Raji (cell line): ENCODE data around the gene NCAM1.

ENCODE experiments used
- POLR2A ChIP-seq: IDR thresholded peaks from 2 replicates; pipeline ENCODE4 v1.6.1; 2011; ENCODE audit warnings: low read depth, low read length, control low read depth; ENCODE audit not compliant: insufficient read depth

NCAM1 gene

DNA sequence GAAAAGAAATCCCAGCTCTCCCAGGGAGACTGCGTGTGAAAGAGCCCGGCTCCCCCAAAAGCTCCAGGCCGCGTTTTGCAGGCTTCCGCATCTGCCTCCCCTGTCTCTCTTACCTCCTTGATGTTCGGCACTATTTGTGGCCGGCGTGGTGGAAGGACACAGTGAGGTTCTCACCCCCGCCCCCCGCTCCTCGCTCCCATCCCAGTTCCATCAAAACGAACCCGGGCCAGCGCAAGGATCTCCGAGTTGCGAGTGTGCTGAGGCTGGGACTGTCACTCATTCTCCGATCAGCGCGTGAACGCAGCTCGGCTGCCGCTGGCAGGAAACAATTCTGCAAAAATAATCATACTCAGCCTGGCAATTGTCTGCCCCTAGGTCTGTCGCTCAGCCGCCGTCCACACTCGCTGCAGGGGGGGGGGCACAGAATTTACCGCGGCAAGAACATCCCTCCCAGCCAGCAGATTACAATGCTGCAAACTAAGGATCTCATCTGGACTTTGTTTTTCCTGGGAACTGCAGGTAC lies at the start of gene NCAM1:
NCAM1 (plus strand) TSS at position 275 of the 523 bp plus-strand sequence.
- no peak for TF ChIP-seq POLR2A

DNA sequence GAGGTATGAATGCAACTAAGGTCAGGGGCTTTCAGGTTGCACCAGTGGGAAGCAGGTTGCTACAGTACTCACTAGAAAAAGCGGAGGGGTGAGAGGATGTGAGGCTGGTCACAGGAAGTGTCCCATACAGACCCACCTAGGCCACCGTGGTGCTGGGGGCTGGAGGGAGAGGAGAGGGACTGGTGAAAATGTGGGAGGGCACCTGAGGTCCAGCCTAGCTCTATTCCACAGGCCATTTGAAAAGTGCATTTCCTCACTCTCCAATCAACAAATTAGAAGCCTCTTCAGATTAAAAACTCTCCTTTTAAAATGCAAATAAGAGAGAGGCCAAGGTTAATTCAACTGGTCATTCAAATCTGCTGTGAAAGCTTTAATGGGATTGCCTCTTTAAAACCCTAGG lies 38.6 kb upstream of the NCAM1 start:
- no peak for TF ChIP-seq POLR2A

DNA sequence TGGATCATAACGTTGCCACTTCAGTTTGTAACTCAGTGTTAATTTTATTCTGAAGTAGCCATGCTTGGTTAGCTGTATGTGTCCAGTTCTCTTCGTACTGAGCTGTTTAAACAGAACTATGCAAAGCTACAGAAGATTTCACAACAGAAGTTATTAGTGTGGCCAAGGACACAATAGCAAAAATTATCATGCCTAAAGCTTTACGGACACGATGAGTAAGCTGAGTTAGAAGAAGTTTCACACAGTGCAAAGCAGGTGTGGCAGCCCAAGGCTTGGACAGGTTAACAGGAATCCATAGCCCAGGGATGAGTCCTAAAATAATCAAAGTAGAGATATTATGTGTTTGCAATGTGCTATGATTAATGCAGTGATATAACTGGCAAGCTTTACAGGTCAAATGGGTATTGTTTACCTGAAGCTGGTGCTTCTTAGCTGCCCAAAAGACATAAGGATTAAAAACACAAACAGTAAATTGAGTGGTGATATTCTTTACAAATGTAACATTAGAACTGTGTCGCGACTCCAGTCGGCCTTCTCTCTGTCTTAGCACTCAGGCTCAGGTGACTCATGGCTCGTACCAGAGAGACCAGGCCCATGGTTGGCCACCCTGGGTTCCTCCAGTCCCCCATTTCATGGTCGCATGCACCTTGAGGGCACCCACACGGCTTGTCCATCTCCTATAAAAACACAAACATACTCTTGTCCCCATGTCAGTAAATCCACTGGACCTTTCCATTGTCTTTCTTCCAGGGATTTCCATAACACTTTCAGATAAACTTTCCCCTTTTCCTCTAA lies 35.5 kb upstream of the NCAM1 start:
- TF ChIP-seq POLR2A, result no peak

DNA sequence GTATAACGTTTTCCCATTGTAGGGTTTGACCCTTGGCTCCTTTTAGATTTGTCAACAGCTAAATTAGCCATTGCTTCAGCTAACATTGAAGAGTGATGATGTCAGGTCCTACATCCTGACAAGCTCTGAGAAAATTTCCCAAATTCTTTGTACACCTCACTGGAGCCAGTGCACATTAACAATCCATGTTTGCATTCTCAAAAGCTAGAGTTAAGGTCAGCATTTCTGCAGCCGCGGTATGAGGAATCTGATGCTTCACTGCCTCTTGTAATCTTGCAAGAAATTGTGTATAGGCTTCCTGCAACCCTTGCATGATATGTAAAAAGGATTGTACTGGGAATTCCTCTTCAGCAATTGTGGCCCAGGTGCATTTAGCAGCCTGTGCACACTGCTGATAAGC lies 33.1 kb upstream of the NCAM1 start:
- TF ChIP-seq POLR2A, result no peak

DNA sequence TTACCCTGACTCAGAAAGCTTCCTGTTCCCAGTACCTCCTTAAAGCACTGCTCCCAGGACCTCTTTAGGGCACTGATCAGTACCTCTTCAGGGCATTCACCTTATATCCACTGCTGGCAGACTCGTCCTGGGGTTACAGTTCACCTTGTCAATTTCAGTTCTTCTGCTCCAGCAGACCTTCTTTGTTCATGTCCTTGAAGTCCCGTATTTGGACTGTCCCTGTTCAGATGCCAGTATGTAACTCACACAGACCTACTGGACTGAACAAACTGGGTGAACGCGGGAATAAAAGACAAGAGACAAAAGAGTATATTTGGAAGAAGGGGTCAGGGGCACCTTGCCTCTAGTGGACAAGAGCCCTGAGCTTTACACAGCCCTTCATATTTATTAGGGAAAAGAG lies 31.8 kb upstream of the NCAM1 start:
- TF ChIP-seq POLR2A, result no peak

DNA sequence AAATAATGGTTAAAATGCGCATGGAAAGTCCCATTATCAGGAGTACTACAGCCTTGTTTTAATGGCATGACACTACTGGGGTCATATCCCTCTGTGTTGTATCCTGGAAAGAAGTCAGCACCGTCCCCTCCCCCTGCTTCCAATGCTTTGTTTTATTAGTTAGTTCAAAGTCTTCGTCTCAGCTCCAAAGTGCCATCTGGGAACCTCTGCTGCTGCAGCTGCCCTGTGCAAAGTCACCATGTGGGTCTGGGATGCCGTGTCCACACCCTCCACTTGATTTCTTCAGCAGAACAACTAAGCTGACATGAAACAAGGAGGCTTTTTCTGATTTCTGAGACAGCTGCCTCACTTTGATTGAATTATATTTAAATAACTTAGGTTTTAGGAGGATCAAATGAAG lies 29.5 kb upstream of the NCAM1 start:
- no peak for TF ChIP-seq POLR2A

DNA sequence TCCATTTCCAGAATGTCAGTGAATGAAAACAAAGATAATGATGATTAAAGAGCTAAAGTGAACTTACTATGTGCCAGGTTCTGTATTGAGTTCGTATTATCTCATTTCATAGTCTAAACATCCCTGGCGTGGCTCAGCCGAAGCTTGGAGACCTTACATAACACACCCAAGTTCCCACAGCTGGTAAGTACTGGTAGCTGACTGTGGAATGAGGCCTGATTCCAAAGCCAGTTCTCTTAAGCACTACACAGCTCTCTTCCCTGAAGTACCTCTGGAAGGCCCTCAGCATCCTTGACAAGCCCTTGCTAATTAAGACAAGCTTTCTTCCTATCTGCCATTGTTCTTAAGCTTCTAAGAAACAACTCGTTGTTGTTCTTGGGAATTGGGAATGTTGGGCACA lies 28.6 kb upstream of the NCAM1 start:
- TF ChIP-seq POLR2A, result no peak

DNA sequence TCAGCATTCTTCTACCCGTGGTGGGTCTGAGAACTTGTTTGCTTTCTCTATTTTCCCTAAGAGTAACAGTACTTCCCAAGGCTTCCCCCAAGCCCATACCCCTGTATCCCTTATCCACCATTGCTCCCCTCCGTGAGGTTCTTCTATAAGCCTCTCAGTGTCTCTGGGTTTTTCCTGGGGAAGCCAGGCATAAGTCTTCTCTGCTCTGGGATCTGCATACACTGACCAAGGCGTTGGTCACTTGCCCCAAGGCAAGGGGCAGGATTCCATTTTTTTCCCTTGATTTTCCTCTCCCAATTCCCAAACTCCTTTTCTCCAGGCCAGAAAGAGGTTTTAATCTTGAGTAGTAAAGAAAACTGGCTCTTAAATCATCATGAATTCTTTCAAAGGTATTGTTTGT lies 27.2 kb upstream of the NCAM1 start:
- TF ChIP-seq POLR2A, result no peak

DNA sequence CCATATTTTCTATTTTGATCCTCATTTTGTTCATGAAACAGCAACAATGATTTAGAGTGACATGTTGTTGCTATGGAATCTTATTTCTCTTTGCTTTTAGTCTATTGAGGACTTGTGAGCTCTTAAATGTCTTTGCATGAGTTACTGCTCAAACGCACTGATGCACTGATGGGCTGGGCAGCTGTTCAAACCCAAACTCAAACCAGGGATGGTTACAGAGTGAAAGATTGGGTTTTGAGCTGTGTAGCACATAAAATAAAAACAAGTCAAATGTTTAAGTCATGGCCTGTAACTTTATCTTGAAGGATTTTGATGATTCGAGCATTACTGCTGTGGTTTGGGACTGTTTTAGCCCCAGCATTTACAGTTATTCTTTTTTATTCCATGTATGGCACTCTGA lies 20.1 kb upstream of the NCAM1 start:
- TF ChIP-seq POLR2A, result no peak

DNA sequence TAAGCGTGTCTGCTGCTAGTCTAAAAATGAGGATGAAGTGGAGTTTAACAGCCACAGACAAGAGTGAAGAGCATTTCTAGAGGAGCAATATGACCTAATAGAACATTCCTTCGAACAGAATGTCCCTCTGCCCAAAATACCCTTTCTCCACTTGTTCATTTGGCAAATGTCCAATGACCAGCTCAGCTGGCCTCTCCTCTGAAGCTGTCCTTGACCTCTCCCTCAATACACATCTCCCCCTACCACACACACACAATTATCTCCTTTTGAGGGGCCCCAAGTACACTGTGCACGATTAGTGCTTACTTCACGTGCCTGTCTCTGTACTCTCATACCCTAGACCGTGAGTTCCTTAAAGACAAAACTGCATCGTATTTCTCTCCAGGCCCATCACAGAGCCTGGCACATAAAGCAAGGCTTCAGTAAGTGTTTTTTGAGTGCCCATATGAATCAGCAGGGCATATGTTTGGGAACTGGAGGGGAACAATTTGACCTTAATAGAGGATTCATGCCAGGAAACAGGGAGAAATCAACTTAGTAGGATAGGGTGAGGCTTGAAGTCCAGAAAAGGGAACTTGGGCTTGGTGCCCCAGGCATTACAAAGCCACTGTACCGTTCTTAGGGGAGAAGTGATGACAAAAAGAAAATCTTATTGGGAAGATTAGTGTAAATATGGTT lies 18.1 kb upstream of the NCAM1 start:
- no peak for TF ChIP-seq POLR2A

DNA sequence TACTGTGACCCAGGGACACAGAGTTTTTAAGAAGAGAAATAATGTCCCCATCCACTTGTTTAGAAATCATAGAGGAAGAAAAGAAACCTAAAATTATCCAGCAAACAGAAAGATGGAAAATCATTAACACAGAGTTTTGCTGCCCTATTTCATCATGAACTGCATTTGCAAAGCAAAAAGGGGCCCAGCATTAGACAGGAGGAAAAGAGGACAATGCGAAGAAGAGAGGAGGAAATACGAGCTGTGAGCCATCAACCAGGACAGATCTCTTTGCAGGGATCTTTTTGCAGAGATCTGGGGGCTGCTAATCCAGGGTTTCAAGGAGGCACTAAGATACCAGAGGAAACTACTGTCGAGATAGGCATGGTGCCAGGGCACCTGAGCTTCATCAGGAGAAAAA lies 14.4 kb upstream of the NCAM1 start:
- TF ChIP-seq POLR2A, result no peak

DNA sequence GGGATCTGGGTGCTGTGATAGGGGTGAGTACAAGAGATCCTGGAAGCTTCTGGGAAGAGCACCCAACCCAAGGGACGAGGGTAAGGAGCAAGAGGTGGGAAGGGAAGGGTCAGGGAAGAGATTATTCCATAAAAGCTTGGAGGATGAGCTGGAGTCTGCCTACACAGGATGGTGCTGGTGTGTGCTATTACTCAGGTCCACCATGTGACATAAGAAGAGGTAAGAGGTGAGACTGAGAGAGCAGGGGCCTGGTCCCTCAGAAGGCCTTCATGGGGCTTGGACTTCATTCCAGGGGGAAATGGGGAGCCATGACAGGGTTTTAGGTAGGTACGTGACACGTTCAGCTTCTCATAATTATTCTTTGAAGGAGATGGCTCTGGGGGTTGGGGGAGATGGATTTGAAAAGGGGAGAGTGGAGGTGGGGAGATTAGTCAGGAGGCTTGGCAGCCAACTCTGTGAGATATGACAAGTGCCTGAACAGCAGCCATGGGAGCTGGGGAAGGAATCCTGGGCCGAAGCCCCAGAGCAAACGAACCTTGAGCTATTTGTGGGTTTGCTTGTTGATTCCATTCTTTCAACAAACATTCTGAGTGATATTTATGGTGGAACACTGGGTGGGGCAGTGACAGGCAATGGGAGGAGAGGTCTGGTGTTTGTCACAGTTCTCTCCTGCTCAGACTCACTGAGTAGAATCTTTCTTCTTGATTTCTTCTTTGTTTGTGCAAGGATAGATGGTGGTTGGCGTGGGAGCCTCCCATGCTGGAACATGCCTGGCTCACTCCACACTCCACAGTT lies 11.2 kb upstream of the NCAM1 start:
- TF ChIP-seq POLR2A, result no peak

DNA sequence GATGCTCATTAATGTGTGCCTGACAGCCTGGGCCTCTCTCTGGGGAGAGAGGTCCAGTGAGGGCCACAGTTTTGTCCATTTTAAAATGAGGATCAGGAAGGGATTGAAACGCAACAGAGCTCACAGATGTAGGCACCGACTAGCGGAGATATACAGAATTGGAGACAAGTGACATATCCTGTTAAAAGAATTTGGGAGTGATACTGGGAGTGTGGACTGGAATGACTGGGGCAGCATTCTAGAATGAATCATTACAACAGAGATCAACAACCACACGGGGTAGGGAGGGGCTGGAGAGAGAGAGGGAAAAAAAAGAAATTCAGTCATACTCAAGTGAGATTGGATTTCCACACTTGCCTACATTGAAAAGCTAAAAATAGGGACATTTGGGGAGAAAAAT lies 2.5 kb upstream of the NCAM1 start:
- TF ChIP-seq POLR2A, result no peak

DNA sequence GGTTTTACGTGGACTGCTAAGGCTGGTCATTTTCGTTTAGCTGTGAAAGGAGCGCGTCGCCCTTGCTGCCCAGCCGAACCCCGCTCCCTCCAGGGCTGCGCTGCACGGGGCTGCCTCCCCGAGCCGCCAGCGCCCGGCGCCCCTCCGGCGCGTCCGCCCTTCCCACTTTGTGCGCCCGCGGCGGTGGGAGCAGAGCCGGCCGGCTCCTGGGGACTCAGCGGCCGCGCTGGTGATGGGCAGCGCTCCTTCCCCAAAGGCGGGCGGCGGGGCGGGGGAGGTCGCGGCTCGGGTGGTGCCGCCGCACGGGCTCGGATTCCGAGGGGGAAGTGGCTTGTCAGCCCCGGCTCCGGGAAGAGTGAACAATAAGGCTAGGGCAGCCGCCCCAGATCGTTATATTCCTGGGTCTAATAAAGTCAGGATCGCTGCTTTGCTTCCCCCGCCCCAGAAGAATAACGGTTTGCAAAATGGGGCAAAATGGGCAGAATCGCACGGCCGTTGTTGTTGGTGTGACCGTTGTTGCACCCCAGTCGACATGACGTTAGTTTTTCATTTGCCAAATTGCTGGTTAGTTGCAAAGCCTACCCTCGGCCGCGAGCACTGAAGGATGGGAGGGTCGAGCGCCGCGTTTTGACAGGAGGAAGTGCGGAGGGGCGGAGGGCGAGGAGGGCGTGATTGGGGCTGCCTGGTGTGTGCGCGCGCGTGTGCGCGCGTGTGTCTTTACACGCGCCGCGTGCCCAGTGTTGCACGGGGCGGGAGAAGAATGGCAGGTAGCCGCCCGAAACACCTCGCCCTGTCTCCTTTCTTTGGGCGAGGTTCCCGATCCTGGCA lies 745 bp downstream of the NCAM1 start:
- no peak for TF ChIP-seq POLR2A
